Testis (tissue), 2 donors: ENCODE measurements around the gene FOXR1.

Experiments used
- POLR2A ChIP-seq: fragments of 450-650 bp; IDR thresholded peaks from one replicate; pipeline ENCODE4 v1.6.1; 2017; ENCODE audit warnings: antibody characterized with exemption, mild to moderate bottlenecking, moderate library complexity
- TF ChIP-seq, protein P1 (sequence below), 3 experiments: fragments of 450-650 bp in 2 of 3; fragments of 200-600 bp in 1 of 3; sonication (generic) in 1 of 3; IDR thresholded peaks; one replicate each; pipeline ENCODE4 v1.5.1; 2016 to 2019; ENCODE audit warnings: antibody characterized with exemption in 3 of 3, mild to moderate bottlenecking in 2 of 3, moderate library complexity in 1 of 3

DNA sequence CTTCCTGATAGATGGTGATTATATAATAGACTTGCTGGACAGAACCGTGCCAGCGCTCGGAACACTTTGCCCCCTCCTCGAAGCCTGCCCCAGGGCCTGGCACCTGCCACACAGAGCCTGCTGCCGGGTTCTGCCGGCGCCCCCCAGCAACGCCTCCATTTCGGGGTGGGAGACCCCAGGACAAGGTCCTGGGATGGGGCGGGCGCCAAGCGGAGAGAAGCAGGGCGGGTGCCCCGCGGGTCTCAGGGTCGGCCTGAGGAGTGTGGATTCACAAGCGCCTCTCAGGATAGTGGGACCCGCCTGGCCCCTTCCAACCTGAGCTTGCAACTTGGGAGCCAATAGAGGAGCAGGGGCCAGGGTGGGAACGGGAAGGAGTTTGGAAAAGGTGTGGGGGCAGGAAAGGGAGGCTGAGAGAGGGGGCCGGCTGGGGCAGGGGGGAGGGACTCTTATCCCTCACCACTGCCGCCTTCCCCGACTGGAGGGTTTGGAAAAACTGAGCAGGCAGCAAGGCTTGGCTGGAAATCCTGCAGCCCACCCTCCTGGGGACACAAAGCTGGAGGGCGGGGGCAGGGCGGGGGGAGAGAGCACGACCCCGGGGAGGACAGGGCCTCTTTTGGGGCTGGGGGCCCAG, 42.6 kb upstream of the FOXR1 start:
- TF ChIP-seq, protein P1, sequence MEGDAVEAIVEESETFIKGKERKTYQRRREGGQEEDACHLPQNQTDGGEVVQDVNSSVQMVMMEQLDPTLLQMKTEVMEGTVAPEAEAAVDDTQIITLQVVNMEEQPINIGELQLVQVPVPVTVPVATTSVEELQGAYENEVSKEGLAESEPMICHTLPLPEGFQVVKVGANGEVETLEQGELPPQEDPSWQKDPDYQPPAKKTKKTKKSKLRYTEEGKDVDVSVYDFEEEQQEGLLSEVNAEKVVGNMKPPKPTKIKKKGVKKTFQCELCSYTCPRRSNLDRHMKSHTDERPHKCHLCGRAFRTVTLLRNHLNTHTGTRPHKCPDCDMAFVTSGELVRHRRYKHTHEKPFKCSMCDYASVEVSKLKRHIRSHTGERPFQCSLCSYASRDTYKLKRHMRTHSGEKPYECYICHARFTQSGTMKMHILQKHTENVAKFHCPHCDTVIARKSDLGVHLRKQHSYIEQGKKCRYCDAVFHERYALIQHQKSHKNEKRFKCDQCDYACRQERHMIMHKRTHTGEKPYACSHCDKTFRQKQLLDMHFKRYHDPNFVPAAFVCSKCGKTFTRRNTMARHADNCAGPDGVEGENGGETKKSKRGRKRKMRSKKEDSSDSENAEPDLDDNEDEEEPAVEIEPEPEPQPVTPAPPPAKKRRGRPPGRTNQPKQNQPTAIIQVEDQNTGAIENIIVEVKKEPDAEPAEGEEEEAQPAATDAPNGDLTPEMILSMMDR (IDR thresholded peaks at IDR 0.05): no peak
- TF ChIP-seq POLR2A: no peak
